Mucosa of rectum (tissue), 2 donors: Measurements from ENCODE around the gene STH.

Source experiments
- H3K27ac ChIP-seq, 2 donors: one replicate each; pipeline ENCODE4 v1.7.0; 2013; ENCODE audit warnings: inconsistent platforms in 2 of 2, low read depth in 2 of 2, low read length in 2 of 2
- H3K27me3 ChIP-seq, 2 donors: one replicate each; pipeline ENCODE4 v1.7.0; 2013; ENCODE audit warnings: low read length in 2 of 2; ENCODE audit not compliant: control insufficient read depth in 2 of 2, insufficient read depth in 2 of 2
- H3K36me3 ChIP-seq, 2 donors: one replicate each; pipeline ENCODE4 v1.7.0; 2013; ENCODE audit warnings: low read length in 2 of 2; ENCODE audit not compliant: control insufficient read depth in 2 of 2, insufficient read depth in 2 of 2
- H3K4me1 ChIP-seq, 2 donors: one replicate each; pipeline ENCODE4 v1.7.0; 2013; ENCODE audit warnings: low read length in 2 of 2, mild to moderate bottlenecking in 1 of 2; ENCODE audit not compliant: control insufficient read depth in 2 of 2, insufficient read depth in 2 of 2
- H3K4me3 ChIP-seq, 2 donors: one replicate each; pipeline ENCODE4 v1.7.0; 2013; ENCODE audit warnings: low read length in 2 of 2
- H3K9ac ChIP-seq, 2 donors: one replicate each; pipeline ENCODE4 v1.7.0; 2013; ENCODE audit warnings: low read length in 2 of 2, low read depth in 1 of 2, mild to moderate bottlenecking in 1 of 2
- H3K9me3 ChIP-seq, 2 donors: one replicate each; pipeline ENCODE4 v1.7.0; 2013; ENCODE audit warnings: low read length in 2 of 2; ENCODE audit not compliant: control insufficient read depth in 2 of 2
- donor health status: healthy.
- donor health status: Normal muscosa, but diverticular disease.

The STH gene

DNA sequence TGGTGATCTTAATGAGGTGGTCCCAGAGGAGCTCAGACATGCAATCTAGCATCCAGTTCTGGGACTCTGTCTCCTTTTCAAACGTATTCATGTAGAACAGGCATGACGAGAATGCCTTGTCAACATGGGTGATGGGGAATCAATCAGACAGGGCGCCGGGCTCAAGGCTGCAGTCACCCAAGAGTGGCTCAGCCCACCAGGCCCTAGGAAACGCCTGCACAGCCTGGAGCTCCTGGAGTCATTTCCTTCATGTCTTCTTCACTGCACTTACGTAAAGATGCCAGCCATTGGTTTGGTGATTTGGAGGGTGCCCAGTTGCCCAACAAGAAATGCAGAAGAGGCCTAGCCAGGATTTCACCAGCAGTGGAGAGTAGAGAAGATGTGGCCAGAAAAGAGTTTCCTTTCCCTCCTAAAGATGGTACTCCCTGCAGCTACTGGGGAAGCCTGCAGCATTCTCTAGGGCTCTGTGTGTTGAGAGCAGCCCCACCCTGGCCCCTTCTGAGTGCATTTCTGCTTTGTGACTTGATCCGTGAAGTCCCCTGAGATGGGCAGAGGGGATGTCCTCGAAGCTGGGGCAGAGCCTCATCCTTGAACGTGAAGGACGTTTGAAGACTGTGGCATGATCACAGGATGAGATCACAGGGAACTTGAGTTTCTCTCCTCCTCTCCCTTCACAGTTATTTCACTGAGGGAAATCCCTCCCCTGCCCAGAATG, 24.0 kb upstream of the STH start:
- Histone ChIP-seq H3K36me3 (no peaks in the 10 kb centered on the region), H3K4me3 (no peak overlapping the region), H3K27me3 (no peaks in the 10 kb centered on the region), H3K27ac (no peak overlapping the region), H3K4me1 (no peaks in the 10 kb centered on the region), H3K9me3 (no peaks in the 10 kb centered on the region), H3K9ac (no peak overlapping the region)

DNA sequence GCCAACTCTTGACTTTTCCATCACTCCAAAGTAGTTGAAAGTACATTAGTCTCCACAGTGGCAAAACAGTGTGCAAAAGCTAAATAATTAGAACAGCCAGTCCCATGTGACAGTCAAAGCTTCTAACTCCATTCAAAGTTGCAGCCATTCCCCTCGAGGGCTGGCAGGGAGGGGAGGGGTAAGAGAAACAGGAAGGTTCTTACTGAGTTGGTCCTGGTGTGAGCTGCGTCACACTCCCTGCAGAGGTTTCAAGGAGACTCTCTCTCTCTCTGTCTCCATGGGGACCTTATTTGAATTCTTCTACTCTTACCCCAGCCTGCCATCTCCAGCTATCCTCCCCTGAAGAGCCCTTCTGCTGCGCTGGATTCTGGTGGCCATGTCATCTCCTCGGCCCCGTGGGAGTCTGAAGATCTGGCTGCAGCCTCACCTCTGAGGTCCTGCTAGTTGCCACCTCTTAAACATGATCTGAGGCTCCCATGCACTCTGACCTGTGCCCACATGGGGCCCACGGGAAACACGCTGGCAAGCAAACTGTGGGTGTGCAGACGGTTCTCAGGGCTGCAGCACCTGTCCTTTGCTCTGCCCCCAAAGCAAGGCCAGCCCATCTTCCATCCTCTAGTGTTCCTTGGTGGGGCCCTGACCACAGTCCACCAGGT, 23.3 kb upstream of the STH start:
- Histone ChIP-seq H3K9ac (no peak overlapping the region), H3K27ac (no peak overlapping the region), H3K9me3 (no peaks in the 10 kb centered on the region), H3K4me3 (no peak overlapping the region), H3K27me3 (no peaks in the 10 kb centered on the region), H3K36me3 (no peaks in the 10 kb centered on the region), H3K4me1 (no peaks in the 10 kb centered on the region)

DNA sequence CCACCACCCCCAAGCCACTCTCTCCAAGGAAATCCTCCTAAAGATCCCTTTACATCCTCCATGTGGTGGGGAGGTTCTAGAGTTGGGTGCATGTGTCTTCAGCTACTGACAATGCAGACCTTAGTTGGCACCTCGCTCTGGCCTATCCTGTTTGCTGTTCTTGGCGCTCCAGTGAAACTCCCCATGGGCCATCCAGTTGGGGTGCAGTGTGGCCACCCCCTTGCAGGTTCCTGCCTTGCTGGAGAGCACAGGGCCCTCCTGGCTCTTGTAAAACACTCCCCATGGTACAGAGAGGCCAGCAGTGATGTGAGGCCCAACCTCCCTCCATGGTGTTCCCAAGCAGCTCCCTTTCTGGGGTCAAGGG, 22.7 kb upstream of the STH start:
- Histone ChIP-seq H3K27me3 (peaks cover 0 to 1% of the 10 kb centered on the region in 2 donors), H3K27ac (no peak overlapping the region), H3K9ac (no peak overlapping the region), H3K4me3 (no peak overlapping the region), H3K36me3 (no peaks in the 10 kb centered on the region), H3K9me3 (no peaks in the 10 kb centered on the region), H3K4me1 (no peaks in the 10 kb centered on the region)

DNA sequence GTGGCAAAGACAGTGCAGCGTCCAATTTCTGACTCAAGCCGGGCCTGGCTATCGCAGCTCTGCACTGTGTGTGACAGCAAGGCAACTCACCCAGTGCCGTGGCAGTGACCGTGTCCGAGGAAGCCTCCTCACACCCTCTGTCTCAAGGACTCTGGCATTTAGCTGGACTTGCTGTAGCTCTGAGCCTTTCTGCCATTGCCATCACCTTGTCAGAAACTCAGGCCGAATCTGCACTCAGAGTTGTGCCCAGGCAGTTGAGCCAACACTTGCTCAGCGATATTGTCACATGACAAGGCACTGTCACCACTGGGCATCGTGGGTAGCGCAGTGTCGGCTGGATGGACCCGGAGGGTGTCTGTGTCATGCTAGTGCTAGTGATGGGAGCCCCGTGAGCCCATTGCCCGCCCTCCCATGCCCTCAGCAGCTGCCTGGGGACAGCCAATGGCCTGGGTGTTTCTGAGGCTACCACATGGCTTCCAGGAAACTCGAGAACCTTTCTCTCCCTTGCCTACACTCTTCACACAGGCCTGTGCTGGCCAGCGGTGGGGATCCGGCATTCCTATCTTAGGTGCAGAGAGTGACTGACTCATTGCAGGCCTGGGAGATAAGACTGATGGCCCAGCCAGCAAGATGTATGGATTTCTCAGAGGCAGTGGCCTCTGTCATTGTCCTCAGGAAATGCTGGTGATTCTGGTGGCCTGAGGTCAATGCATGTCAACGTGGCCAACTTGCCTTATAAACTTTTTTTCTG, 22.1 kb upstream of the STH start:
- no peak overlapping the region for H3K9ac ChIP-seq
- H3K4me3 ChIP-seq = no peak overlapping the region
- H3K4me1 ChIP-seq = no peaks in the 10 kb centered on the region
- H3K27me3 ChIP-seq = peaks cover 0 to 4% of the 10 kb centered on the region in 2 donors
- no peak overlapping the region for H3K27ac ChIP-seq
- no peaks in the 10 kb centered on the region for H3K9me3 ChIP-seq
- no peaks in the 10 kb centered on the region for H3K36me3 ChIP-seq

DNA sequence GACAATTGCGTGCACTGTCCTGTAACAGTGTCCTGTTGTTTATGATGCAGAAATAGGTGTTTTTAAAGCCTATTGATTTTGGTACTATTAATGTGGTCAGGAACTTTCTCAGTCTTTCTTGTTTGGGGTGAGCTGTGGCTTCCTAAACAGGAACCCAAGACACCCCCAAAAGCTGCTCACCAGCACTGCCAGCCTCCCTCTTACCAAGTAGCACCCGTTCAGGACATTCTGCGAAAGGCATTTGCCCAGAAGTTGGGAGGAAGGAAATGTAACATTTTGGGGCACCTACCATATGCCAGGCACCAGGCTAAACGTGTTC, 21.6 kb upstream of the STH start:
- Histone ChIP-seq H3K27ac (no peak overlapping the region), H3K4me3 (no peak overlapping the region), H3K4me1 (no peaks in the 10 kb centered on the region), H3K36me3 (no peaks in the 10 kb centered on the region), H3K9ac (no peak overlapping the region), H3K9me3 (no peaks in the 10 kb centered on the region), H3K27me3 (peaks cover 0 to 4% of the 10 kb centered on the region in 2 donors)

DNA sequence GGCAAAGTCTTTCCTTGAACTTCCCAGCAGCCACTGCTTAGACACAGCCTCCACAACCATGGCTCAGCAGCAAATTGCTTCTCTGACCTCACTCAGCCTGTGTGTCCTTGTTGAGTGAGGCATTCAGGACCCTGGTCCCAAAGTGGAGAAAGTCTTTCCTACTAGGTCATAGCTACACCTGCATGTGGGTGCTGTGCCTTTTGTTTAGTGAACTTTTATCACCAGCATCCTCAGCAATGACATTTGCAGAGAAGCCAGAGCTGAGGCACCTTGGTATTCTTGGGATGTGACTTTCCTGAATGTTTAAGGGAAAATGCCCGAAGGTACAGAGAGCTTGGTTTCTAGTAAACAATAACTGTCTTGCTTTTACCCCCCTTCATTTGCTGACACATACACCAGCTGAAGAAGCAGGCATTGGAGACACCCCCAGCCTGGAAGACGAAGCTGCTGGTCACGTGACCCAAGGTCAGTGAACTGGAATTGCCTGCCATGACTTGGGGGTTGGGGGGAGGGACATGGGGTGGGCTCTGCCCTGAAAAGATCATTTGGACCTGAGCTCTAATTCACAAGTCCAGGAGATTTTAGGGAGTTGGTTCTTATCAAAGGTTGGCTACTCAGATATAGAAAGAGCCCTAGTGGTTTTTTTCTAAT, 20.9 kb upstream of the STH start:
- H3K36me3 ChIP-seq = no peaks in the 10 kb centered on the region
- no peaks in the 10 kb centered on the region for H3K9me3 ChIP-seq
- no peak overlapping the region for H3K4me3 ChIP-seq
- no peak overlapping the region for H3K27ac ChIP-seq
- peaks cover 0 to 4% of the 10 kb centered on the region in 2 donors for H3K27me3 ChIP-seq
- no peak overlapping the region for H3K9ac ChIP-seq
- no peaks in the 10 kb centered on the region for H3K4me1 ChIP-seq

DNA sequence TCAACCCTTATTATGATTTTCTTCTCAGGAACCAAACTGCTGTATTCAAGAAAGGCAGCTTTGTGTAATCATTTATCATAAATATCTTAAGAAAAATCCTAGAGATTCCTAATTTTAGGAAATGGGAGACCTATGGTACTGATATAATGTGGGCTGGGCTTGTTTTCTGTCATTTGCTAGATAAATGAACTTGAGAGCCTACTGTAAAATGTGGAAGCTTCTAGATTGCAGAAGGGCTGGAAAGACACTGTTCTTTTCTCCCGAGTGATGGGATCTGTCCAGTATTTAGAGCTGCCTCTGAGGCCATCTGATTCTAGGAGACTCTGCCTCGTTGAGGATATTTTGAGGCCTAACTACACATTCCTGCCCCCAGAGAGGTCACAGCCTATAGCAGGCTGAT, 19.9 kb upstream of the STH start:
- H3K9ac ChIP-seq = no peak overlapping the region
- no peak overlapping the region for H3K4me3 ChIP-seq
- H3K27ac ChIP-seq = no peak overlapping the region
- peaks cover 0 to 4% of the 10 kb centered on the region in 2 donors for H3K27me3 ChIP-seq
- no peaks in the 10 kb centered on the region for H3K36me3 ChIP-seq
- no peaks in the 10 kb centered on the region for H3K9me3 ChIP-seq
- H3K4me1 ChIP-seq = no peaks in the 10 kb centered on the region

DNA sequence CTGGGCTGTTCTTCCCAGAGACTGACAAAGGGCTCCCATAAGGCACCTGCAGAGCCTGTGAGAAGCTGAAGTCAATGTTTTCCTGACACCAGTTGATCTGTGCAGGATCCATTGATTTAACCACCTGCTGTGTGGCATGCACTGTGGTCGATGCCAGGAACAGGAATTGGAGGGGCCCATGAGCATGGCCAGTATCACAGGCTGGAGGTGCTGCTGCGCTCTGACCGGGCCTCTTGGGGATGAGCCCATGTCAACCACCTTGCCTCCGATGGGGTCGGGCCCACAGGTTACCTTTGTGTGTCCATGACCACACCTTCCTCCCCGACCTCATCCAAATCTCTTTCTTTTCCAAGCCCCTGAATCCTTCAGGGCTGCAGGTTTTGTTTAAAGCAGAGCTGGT, 18.2 kb upstream of the STH start:
- H3K9me3 ChIP-seq = no peaks in the 10 kb centered on the region
- H3K36me3 ChIP-seq = no peaks in the 10 kb centered on the region
- H3K9ac ChIP-seq = no peak overlapping the region
- H3K4me3 ChIP-seq = no peak overlapping the region
- peaks cover 0 to 4% of the 10 kb centered on the region in 2 donors for H3K27me3 ChIP-seq
- no peak overlapping the region for H3K27ac ChIP-seq
- H3K4me1 ChIP-seq = no peaks in the 10 kb centered on the region

DNA sequence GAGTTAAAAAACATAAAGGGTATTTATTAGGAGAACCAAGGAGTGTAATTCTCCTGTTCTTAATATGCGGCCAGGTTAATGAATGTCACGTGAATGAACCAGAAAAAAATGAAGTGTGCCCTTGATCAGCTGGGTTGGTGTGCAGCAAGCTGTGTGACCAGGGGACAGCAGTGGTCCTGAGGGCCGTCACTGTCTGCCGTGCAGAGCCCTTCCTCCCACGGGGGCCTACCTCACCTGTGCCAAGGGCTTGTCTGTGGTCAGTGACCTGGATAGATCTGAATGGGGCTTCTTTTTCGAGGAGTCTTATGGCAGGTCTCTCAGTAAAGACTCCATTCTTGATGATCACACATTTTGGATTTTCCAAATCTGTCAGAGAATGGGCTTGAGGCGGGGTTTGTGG, 17.7 kb upstream of the STH start:
- no peaks in the 10 kb centered on the region for H3K9me3 ChIP-seq
- no peaks in the 10 kb centered on the region for H3K36me3 ChIP-seq
- no peak overlapping the region for H3K27ac ChIP-seq
- H3K9ac ChIP-seq = no peak overlapping the region
- peaks cover 0 to 4% of the 10 kb centered on the region in 2 donors for H3K27me3 ChIP-seq
- H3K4me1 ChIP-seq = no peaks in the 10 kb centered on the region
- no peak overlapping the region for H3K4me3 ChIP-seq
